Esophagus squamous epithelium (tissue), 4 donors: ENCODE results near the gene TRIM46.

Experiments
- CTCF ChIP-seq, 6 experiments: fragments of 450-650 bp in 4 of 6; fragments of 200-600 bp in 2 of 6; sonication (generic) in 2 of 6; IDR thresholded peaks; one replicate each; pipeline ENCODE4 v1.5.1; 2016 to 2019; ENCODE audit warnings: antibody characterized with exemption in 6 of 6, mild to moderate bottlenecking in 4 of 6, moderate library complexity in 4 of 6
- POLR2A ChIP-seq, 4 donors: fragments of 450-650 bp; IDR thresholded peaks; one replicate each; pipeline ENCODE4 v1.6.1; 2017; ENCODE audit warnings: antibody characterized with exemption in 4 of 4, mild to moderate bottlenecking in 4 of 4, moderate library complexity in 3 of 4

- no peak for TF ChIP-seq POLR2A (IDR thresholded peaks at IDR 0.05)
- TF ChIP-seq CTCF (IDR thresholded peaks at IDR 0.05): no peak
Observed at GRCh38 chr1:155170101-155170785, 3.4 kb upstream of the TRIM46 start.
